GM04503 (cell line): ENCODE measurements around the gene DNAH9.

ENCODE experiments used
- DNase-seq: peaks from one replicate; pipeline ENCODE4 v3.0.0-alpha.2; 2012; ENCODE audit warnings: low read depth

Gene DNAH9

DNA sequence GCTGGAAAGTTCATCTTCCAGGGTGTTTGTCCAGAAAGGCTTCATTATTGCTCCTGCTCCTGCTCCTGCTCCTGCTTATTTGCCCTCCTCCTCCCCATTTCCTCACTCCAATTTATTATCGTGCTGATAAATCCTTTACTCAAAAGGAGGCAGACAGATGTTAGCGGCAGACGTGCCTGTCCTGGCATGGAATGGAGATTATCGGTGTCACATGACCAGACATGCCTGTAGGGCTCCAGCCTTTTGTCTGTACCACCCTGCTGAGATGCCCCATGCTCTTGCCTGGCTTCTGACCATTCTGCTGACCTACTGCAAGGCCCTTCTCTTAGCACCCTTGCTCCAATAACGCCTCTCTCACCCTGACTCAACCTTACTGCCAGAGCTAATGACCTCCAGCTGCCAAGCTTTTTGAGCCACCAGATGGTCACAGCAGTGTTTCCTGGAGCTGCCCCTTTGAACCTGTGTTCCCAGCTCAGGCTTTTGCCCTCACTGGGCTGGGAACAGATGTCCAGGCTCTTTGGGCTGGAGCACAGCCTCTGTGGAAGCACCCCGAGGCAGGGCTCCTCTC lies 12.8 kb downstream of the DNAH9 start:
- DNase-seq, result no peak

DNA sequence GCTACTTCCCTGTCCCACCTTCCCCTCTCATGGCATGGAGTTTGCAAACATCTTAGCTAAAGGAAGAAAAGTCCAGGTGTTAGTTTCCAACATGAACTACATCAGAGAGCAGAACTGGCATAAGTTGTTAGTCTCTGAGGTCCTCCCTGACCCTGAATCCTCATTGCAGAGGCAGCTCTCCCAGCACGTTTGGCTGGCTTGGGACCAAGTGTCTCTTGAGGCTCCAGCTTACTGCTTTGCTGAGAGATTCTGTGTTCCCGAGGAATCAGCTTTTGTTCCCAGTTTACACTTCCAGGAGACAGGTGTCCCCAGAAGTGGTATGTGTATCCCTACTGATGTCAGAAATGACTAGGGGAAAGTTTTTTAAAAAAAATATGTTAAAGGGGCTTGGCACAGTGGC lies 14.7 kb downstream of the DNAH9 start:
- no peak for DNase-seq

DNA sequence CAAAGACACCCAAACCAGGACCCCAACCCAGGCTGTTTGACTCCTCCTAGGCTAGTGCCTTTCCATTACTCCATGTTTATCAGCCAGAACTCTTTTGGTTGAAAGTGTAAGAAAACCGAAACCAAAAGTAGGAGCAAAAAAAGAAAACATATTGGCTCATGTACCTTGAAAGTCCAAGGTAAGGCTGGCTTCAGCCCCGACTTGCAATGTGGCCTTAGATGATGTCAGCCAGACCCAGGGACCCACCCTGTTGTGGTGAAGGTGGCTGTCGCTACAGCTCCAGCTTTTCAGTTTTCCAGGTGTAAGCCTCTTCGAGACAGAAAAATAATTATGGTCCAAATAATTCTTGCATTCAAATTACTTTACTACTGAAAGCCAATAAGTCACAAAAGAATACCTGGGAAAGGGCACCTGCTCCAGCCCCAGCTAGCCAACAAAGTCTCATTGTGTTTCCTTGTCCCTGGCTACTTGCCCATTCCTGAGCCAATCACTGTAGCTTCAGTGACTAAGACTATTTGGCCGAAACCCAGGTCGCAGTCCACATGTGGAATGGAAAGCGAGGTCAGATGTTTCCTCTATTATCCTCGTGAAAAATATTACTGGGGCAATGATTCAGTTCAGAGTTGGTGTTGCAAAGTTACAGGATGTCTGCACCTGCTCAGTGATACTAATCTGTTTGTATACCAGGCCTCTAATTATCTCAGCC lies 20.7 kb downstream of the DNAH9 start:
- DNase-seq, result no peak

DNA sequence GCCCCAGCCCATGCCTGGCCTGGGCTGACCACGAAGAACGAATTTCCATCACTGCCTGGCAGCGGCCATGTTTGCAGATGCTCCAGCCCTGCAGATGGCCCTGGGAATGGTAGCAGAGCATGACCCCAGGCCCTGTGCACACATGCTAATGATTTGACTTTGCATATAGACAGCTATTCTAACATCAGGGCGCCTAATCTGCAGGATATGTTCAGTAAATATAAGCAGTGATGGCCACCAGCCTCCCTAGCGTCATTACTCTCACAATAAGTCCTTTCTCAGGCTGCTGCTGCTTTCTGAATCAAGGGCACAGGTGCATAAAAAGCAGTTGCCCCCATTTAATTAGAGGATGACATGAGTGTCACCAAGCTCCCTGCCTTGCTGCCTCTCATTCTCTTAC lies 24.2 kb downstream of the DNAH9 start:
- no peak for DNase-seq

DNA sequence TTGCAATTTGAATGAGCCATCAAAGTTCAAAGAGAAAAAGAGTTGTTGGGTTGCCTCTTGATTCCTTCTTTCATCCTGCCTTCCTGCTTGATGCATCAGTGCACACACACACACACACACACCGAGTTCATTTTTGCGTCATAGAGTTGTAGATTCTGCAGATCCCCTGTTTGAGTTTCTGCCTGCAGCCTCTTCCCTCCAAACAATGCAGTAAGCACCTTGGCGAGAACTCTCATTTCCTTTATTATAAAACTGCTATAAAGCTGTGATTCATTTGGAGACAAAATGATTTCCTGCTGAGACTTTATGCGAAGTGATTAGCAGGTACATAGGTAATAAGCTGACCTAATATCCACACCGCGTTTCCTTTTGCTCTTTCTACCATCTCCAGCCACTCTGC lies 26.7 kb downstream of the DNAH9 start:
- DNase-seq, result no peak

DNA sequence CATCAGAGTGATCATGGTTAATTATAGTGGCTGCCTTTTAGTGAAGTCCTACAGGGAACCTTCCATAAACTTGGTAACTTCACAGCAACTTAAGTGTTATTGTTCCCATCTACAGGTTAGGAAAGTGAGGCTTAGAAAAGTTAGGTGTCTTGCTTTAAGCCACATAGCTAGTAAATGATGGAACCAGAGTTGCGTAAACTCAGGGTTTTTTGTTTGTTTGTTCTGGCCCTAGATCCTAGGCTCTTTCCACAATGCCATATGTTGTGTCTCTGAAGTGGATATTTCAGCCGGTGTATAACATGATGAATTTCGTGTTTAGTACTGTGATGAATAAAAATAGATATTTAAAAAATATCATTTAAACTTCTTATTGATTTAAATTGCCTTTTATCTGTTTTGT lies 27.6 kb downstream of the DNAH9 start:
- DNase-seq, result no peak

DNA sequence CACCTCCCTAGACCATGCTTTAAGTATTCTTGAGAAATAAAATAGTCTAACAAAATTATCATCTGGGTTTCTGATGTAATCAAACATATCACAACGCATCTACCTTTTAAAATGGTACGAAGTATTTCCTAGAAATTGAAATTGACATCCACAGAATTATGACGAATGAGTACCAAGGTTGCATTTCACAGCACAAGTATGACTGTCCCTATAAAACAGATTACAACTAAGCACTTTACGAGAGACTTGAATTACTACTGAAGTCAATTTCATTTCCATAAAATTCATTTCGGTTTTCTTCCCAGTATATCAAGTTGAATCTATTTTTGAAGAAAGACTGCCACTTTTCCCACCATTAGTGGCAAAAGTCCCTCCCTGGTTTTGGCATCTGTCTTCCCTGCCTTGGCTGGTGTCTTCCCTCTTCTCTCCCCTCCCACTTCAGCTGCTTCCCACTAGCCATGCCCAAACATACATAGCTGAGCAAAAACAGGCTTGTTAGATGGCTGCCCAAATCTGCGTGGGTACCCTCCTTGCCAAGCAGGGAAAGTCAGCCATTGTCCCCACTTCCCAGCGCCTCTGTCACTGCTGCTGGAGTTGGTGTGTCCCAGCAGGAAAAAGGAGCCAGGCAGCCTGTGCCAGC lies 29.2 kb downstream of the DNAH9 start:
- DNase-seq, result no peak

DNA sequence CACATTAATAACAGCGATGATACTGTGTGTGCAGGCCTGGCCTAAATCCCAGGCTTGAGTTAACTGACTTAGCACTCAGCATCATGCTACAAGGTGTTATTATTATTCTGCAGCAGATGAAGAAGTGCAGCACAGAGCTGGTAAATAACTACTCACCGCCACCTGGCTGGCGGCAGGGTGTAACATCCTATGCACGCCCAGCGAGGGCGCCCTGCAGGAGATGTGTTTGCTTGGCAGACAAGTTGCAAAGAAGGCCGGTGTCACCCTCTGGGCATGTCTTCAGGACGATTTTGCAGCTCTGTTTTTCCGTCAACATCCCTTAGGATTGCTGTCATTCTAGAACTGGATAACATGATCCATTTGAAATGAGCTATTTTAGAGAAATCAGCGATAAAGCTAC lies 30.1 kb downstream of the DNAH9 start:
- DNase-seq, result no peak

DNA sequence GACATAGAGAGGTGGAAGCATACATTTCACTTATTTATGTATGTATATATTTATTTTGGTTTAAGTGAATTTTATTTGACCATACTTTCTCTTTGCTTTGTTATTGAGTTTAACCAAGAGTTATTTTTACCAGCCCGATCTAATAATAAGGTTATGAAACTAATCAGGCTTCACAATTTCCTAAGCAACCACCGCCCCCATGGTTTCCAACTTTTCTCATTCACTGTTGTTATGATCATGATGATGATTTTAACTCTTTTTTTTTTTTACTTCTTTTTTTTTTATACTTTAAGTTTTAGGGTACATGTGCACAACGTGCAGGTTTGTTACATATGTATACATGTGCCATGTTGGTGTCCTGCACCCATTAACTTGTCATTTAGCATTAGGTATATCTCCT lies 30.6 kb downstream of the DNAH9 start:
- DNase-seq, result no peak

DNA sequence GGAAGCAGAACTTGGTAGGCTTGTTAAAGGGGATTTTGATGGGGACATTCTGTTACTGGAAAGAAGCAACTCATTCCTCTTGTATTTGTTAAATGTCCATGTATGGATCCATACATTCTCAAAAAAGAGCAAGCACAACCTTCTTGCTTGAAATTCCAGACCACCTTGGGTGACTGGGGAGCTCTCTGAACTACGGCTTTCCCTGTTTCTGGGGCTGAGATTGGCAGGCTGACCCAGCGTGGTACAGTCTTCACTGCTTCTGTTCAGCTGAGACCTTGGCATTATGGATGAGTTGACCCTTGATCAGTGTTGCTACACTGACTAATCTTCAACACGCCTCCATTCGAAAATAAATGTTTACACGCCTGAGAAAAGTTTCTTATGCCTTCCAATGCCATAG lies 38.5 kb downstream of the DNAH9 start:
- DNase-seq, result no peak

DNA sequence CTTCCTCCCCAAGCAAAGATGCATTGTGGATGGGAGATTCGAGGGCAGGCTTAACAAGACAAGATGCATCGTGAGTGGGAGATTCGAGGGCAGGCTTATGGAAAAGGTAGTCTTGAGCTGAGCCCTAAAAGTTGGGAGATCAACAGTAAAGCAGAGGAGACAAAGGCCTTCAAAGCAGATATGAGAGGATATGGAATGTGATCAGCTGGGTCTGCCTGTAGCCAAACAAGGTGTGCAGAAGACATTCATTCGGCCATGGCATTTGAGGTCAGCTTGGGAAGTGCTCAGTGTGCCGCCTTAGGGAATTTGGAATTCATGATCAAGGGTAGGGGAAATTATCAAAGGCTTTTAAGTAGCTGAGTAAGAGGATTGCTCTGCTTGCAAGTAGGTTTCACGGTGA lies 39.5 kb downstream of the DNAH9 start:
- no peak for DNase-seq

DNA sequence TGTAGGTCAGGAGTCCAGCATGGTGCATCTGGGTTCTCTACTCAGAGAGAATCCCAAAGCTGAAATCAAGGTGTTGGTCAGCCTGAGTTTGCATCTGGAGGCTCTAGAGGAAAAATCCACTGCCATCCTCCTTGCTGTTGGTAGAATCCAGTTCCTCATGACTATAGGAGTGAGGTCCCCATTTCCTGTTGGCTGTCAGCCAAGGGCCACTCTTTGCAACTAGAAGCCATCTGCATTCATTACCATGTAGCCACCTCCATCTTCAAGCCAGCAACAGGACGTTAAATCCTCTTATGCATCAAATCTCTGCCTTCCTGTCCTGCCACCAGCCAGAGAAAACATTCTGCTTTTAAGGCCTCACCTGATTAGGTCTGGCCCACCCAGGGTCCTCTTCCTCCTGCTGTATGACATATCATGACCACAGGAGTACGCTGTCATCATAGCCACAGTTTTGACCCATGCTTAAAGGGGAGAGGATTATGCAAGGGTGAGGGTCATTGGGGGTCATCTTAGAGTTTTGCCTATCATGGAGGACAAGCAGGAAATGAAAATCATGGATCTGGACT lies 40.5 kb downstream of the DNAH9 start:
- no peak for DNase-seq

DNA sequence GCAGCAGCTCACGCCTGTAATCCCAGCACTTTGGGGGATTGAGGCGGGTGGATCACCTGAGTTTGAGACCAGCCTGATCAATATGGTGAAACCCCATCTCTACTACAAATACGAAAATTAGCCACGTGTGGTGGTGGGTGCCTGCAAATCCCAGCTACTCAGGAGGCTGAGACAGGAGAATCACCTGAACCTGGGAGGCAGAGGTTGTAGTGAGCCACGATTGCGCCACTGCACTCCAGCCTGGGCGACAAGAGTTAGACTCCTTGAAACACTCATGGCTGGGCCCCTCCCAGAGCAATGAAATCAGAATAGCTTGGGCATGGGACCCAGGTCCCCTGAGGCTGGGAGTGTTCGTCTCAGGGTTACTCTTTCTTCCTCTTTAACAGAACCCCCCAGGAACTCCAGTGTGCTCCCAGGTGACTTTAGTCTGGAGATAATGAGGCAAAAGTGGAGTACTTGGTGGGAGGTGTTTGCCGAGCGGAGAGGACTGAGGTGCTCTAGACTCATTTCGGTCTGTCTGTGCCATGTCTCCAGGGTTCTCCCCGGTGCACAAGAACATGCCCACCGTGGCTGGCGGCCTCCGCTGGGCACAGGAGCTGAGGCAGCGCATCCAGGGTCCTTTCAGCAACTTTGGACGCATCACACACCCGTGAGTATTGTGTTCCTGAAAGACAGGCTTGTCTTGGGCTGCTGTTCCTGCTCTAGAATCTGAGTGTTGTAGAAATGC lies 41.6 kb downstream of the DNAH9 start:
- DNase-seq, result no peak

DNA sequence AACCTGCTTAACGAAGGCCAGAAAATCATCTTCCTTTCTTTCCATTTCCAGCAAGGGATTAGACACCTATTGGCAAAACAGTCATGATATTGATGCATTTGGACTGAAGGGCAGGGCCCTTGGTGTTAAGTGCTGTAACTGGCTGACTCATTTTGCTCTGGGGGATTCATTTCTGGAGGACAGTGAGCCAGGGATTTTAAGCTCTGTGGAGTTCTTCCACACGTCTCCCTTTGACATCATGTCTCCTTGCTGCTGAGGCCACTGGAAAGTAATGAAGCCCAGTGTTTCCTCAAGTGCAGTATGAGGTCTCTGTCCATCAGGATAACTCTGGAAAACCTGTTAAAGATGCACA lies 42.2 kb downstream of the DNAH9 start:
- DNase-seq, result no peak

DNA sequence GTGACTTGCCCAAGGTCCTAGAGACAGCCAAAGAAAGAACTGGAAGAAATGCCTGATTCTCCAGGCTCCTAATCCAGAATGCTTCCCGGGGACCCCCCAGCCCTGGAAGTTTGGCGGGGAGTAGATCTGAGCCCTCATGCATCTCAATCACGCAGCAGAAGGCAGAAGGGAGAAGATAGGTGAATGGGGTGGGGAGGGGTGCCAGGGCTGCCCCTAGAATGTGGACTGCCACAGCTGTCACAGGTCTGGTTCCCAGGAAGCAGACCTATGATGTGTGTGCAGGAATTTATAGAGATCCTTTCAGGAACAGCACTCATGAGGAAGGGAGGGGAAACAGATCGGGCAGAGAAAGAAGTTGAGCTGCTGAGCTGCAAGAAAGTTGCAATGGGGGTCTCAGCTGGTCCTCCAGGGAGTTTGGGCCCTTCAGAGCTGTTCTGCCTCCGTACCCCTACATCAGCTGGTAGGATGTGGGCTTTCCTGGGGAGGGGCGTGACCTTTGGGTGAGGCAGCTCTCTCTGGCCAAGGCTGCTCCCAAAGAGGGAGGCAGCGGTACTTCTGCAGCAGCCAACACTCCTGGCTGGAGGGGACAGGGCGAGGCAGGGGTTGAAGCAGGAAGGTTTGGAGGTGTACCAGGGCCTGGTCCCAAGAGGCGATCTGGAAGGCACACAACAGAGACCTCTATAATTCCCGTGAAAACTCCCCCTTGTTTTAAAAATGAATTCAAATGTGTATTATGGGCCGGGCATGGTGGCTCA lies 43.4 kb downstream of the DNAH9 start:
- DNase-seq, result no peak

DNA sequence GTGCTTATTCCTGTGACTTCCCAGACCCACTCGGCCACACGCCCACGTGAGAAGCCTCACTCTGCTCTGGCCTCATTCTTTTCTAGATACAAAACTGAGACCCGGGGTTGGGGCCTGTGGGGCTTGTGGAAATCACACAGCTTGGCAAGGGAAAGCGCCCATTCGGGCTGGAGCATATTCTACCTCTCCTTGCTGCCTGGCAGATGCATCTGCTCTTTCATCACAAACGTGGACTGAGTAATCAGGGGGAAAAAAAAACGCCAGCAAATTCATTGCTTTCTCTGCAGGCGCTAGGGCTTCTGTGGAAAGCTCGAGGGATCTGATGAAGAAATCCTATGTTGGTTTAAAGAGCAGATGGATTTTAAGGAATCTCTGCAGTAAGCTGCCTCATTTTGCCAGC lies 44.4 kb downstream of the DNAH9 start:
- no peak for DNase-seq

DNA sequence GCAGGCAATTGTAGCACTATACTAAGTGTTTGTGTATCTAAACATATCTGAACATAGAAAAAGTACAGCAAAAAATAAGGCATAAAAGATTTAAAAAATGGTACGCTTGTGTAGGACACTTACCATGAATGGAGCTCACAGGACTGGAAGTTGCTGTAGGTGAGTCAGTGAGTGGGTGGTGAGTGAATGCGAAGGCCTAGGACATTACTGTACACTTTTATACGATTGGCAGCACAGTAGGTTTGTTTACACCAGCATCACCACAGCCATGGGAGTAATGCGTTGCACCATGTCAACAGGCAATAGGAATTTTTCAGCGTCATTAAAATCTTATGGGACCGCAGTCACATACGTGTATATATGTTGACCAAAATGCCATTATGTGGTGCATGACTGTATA lies 45.6 kb downstream of the DNAH9 start:
- no peak for DNase-seq

DNA sequence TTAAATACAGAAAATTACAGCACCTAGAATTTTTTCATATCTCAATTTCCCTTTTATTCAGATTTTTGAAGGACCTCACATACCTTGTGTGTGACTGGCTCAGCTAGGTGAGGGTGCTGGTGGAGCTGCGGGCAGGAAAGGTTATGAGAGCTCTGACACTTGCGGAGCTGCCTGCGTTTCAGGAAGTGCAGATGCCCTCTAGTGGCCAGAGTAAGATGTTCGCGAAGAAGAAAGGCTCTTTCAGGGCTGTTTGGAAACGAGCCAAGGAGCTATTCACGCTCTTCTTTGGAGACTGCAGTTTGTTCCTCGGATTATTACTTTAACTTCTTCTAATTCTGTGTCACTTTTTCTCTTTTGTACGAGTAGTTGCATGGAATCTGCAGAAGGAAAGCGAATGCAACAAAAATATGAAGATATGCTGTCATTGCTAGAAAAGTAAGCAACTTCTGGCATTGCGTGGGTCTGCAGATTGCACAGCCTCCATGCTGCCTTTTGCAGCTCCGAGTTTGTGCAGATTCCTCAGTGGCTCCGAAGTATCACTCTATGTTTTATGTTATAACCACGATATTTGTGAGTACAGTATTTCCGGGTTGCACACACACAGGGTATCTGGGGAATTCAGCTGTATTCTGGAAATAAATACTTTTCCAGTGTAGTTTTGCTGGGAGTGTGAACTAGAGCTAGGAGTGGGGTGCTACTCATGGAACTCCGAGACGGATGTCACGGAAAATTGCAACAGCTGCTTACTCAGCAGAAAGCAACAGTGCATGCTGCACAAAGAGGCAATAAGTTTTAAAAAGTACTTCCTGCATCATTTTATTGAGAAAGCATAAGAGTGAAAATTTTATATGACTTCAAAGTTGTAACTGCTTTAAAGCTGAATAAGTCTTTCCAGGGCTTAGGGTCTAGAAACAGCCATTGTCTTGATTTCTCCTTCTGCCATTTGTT lies 46.3 kb downstream of the DNAH9 start:
- DNase-seq, result no peak

DNA sequence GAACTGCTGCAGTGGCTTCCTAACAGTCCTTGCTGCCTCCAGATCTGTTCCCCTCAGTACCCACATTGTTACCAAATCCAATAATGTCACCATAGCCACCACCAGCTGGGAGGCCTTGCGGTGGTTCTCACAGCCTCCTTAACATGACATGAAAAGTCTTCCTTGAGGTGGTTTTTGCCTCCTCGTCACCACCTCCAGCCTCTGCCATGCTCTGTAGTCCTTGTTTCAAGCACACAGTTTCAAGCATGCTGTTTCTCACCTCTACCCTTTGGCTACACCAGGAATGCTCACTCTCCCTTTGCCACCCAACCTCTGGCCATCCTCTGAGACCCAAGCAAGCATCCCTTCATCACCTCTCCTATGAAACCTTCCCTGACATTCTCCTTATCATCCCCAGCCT lies 47.2 kb downstream of the DNAH9 start:
- DNase-seq, result no peak

DNA sequence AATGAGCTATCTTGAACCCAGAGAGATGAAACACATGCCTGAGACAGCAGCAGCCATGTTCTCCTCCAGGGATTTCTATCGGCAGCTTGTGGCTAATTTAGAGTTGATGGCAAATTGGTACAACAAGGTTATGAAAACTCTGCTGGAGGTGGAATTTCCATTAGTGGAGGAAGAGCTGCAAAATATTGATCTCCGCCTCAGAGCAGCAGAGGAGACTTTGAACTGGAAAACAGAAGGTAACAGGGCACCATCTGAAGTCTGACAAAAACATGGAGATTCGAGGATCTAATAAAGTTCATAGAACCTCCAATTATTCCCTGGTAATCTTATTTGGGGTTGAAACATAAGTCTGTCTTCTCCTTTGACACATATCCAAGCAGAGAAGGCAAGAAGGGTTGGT lies 52.8 kb downstream of the DNAH9 start:
- DNase-seq, result no peak

DNA sequence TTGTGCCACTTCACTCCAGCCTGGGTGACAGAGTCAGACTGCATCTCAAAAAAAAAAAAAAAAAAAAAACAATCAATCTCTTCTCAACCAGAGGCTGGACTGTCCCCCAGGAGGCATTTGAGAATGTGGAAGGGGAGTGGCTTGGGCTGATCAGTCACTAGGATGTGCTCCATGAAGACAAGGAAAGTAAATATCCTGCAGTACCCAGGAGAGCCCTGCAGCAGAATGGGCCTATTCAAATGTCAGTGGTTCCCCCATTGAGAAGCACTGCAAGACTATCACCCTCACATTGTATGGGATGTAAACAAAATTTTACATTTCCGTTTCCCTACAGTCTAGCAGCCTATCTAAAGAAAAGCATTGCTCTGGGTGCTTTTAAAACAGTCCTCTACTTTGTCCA lies 70.3 kb downstream of the DNAH9 start:
- no peak for DNase-seq
